ENCODE data around the gene YJU2. TPM values are rescaled to one million over a fixed set of nuclear protein-coding genes. Genes with fewer than 3 reads are reported as not detected.

Gene YJU2
- total and polyA plus RNA-seq, 4 donors: 6.5 to 12.7 (median 10.3) TPM

DNA sequence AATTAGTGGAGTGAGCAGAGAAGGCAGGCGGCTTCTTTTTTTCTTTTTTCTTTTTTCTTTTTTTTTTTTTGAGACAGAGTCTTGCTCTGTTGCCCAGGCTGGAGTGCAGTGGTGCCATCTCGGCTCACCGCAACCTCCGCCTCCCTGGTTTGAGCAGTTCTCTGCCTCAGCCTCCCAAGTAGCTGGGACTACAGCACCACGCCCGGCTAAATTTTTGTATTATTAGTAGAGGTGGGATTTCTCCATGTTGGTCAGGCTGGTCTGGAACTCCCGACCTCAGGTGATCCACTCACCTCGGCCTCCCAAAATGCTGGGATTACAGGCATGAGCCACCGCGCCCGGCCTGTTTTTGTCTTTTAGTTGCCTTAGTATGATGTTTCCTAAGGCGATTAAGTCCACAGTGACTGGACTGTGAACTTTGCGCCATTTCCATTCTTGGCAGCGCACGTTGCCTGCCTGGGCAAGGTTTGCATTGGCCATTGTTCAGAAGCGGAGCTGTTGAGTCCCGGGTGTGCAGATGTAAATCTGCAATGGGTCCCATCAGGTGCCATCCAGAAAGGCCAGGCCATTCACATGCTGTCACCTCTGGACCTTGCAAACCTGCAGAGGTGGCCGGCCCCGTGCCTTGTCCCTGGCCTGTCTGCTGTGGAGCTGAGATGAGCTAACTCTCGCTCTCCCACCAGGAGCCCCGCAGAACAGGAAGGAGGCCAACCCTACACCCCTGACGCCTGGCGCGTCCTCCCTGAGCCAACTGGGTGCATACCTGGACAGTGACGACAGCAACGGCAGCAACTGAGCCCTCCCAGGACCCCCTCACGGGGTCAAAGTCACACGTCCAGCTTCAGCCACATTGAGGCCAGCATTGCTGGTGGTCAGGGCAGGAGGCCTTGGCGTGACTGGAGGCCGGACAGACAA is 21.3 kb downstream of the YJU2 start (continued):
- TF ChIP-seq, protein P1, sequence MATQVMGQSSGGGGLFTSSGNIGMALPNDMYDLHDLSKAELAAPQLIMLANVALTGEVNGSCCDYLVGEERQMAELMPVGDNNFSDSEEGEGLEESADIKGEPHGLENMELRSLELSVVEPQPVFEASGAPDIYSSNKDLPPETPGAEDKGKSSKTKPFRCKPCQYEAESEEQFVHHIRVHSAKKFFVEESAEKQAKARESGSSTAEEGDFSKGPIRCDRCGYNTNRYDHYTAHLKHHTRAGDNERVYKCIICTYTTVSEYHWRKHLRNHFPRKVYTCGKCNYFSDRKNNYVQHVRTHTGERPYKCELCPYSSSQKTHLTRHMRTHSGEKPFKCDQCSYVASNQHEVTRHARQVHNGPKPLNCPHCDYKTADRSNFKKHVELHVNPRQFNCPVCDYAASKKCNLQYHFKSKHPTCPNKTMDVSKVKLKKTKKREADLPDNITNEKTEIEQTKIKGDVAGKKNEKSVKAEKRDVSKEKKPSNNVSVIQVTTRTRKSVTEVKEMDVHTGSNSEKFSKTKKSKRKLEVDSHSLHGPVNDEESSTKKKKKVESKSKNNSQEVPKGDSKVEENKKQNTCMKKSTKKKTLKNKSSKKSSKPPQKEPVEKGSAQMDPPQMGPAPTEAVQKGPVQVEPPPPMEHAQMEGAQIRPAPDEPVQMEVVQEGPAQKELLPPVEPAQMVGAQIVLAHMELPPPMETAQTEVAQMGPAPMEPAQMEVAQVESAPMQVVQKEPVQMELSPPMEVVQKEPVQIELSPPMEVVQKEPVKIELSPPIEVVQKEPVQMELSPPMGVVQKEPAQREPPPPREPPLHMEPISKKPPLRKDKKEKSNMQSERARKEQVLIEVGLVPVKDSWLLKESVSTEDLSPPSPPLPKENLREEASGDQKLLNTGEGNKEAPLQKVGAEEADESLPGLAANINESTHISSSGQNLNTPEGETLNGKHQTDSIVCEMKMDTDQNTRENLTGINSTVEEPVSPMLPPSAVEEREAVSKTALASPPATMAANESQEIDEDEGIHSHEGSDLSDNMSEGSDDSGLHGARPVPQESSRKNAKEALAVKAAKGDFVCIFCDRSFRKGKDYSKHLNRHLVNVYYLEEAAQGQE (IDR thresholded peaks at IDR 0.05): peak; percentile 83
- TF ChIP-seq, protein P2, sequence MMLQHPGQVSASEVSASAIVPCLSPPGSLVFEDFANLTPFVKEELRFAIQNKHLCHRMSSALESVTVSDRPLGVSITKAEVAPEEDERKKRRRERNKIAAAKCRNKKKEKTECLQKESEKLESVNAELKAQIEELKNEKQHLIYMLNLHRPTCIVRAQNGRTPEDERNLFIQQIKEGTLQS (IDR thresholded peaks at IDR 0.05): peak; percentile 82
- TF ChIP-seq, protein P3, sequence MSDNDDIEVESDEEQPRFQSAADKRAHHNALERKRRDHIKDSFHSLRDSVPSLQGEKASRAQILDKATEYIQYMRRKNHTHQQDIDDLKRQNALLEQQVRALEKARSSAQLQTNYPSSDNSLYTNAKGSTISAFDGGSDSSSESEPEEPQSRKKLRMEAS (IDR thresholded peaks at IDR 0.05): peak; percentile 98
- TF ChIP-seq RAD21 (IDR thresholded peaks at IDR 0.05) (peak; percentile 17 to 60), NR2F2 (IDR thresholded peaks at IDR 0.05) (no peak), TAF1 (conservative IDR thresholded peaks at IDR 0.05) (no peak), EGR1 (IDR thresholded peaks at IDR 0.05; ENCODE audit: low read depth in 2 of 2) (peak in 1 of 2 donors; percentile 80)

DNA sequence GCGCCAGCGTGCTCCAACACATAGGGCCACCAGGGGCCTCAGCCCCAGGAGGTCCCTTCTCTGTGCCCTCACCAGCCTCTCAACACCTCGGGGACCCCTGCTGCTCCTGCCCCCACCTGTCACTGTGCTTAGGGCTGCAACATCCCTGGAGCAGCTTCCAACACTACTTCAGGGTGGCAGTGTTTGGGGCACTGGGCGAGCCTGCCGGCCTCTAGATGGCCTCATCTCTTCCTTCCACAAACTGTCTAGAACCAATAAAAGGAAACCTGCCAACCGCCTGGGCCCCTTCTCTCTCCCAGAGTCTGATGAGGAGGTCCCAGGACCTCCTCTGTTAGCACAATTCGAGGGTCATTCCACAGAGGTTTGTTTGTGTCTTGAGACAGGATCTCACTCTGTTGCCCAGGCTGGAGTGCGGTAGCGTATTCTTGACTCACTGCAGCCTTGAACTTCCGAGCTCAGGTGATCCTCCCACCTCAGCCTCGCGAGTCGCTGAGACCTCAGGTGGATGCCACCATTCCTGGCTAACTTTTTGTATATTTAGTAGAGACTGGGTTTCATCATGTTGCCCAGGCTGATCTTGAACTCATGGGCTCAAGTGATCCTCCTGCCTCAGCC is 22.0 kb downstream of the YJU2 start:
- H3K9me3 ChIP-seq (ENCODE audit: control insufficient read depth in 4 of 4, low read length in 3 of 4): no peaks in the 10 kb centered on the region
- H3K36me3 ChIP-seq (ENCODE audit: control insufficient read depth in 4 of 4, insufficient read depth in 3 of 4, low read depth in 1 of 4, low read length in 3 of 4): peaks cover 0 to 12% (median 5%) of the 10 kb centered on the region in 4 donors
- DNase-seq (ENCODE audit: low spot score): no peak
- no peak overlapping the region for H3K4me3 ChIP-seq (ENCODE audit: low read depth in 1 of 3, low read length in 3 of 3)
- H3K9ac ChIP-seq (ENCODE audit: low read depth in 1 of 2, low read length in 2 of 2): peak overlapping the region; percentile 1 to 74
- peak overlapping the region; percentile 88 to 95 for H3K27ac ChIP-seq (ENCODE audit: low read depth in 1 of 2, low read length in 2 of 2)
- TF ChIP-seq, protein P4, sequence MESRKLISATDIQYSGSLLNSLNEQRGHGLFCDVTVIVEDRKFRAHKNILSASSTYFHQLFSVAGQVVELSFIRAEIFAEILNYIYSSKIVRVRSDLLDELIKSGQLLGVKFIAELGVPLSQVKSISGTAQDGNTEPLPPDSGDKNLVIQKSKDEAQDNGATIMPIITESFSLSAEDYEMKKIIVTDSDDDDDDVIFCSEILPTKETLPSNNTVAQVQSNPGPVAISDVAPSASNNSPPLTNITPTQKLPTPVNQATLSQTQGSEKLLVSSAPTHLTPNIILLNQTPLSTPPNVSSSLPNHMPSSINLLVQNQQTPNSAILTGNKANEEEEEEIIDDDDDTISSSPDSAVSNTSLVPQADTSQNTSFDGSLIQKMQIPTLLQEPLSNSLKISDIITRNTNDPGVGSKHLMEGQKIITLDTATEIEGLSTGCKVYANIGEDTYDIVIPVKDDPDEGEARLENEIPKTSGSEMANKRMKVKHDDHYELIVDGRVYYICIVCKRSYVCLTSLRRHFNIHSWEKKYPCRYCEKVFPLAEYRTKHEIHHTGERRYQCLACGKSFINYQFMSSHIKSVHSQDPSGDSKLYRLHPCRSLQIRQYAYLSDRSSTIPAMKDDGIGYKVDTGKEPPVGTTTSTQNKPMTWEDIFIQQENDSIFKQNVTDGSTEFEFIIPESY (IDR thresholded peaks at IDR 0.05): no peak
- no peak for TF ChIP-seq HNF4A (conservative IDR thresholded peaks at IDR 0.05)
- peak in 1 of 2 donors; percentile 14 for TF ChIP-seq RAD21 (IDR thresholded peaks at IDR 0.05)
- H3K4me1 ChIP-seq (ENCODE audit: control insufficient read depth in 4 of 4, insufficient read depth in 4 of 4, low read length in 3 of 4): peaks cover 4 to 24% (median 15%) of the 10 kb centered on the region in 4 donors
- WGBS: 55% methylated on average over 13 of the region's 13 CpGs
- no peaks in the 10 kb centered on the region for H3K27me3 ChIP-seq (ENCODE audit: control insufficient read depth in 4 of 4, insufficient read depth in 4 of 4, low read length in 3 of 4)

DNA sequence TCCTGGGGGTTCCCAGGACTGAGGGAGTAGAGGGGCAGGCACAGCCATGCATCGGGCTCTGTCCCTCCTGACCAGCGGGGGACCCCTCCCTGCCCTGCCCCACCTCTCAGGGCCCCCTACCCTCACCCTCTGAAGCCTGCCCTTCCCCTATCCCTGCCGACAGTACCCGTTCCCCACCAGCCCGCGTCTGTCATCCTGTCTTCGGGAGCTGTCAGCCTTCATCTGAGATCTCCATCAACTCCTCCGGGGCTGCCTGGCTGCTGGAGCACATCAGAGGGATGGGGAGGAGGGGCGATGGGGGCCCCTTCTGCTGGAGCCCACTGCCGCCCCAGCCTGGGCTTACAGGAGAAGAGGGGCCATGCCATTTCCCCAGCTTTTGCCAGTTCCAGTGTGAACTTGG is 26.0 kb downstream of the YJU2 start:
- H3K27ac ChIP-seq (ENCODE audit: low read depth in 1 of 2, low read length in 2 of 2): no peak overlapping the region
- DNase-seq (ENCODE audit: low spot score): no peak
- H3K27me3 ChIP-seq (ENCODE audit: control insufficient read depth in 4 of 4, insufficient read depth in 4 of 4, low read length in 3 of 4): no peaks in the 10 kb centered on the region
- peaks cover 3 to 15% (median 12%) of the 10 kb centered on the region in 4 donors for H3K4me1 ChIP-seq (ENCODE audit: control insufficient read depth in 4 of 4, insufficient read depth in 4 of 4, low read length in 3 of 4)
- no peak overlapping the region for H3K9ac ChIP-seq (ENCODE audit: low read depth in 1 of 2, low read length in 2 of 2)
- peaks cover 0 to 4% (median under 1%) of the 10 kb centered on the region in 4 donors for H3K36me3 ChIP-seq (ENCODE audit: control insufficient read depth in 4 of 4, insufficient read depth in 3 of 4, low read depth in 1 of 4, low read length in 3 of 4)
- no peaks in the 10 kb centered on the region for H3K9me3 ChIP-seq (ENCODE audit: control insufficient read depth in 4 of 4, low read length in 3 of 4)
- H3K4me3 ChIP-seq (ENCODE audit: low read depth in 1 of 3, low read length in 3 of 3): no peak overlapping the region
- 85% methylated on average over 10 of the region's 10 CpGs for WGBS
- TF ChIP-seq, protein P5, sequence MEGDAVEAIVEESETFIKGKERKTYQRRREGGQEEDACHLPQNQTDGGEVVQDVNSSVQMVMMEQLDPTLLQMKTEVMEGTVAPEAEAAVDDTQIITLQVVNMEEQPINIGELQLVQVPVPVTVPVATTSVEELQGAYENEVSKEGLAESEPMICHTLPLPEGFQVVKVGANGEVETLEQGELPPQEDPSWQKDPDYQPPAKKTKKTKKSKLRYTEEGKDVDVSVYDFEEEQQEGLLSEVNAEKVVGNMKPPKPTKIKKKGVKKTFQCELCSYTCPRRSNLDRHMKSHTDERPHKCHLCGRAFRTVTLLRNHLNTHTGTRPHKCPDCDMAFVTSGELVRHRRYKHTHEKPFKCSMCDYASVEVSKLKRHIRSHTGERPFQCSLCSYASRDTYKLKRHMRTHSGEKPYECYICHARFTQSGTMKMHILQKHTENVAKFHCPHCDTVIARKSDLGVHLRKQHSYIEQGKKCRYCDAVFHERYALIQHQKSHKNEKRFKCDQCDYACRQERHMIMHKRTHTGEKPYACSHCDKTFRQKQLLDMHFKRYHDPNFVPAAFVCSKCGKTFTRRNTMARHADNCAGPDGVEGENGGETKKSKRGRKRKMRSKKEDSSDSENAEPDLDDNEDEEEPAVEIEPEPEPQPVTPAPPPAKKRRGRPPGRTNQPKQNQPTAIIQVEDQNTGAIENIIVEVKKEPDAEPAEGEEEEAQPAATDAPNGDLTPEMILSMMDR (IDR thresholded peaks at IDR 0.05; ENCODE audit: low read depth, low read length, missing input control): no peak
- TF ChIP-seq FOXA2 (IDR thresholded peaks at IDR 0.05) (no peak), RAD21 (IDR thresholded peaks at IDR 0.05) (no peak), HNF4A (conservative IDR thresholded peaks at IDR 0.05) (no peak), FOXA1 (IDR thresholded peaks at IDR 0.05) (no peak), JUND (IDR thresholded peaks at IDR 0.05) (no peak), TAF1 (conservative IDR thresholded peaks at IDR 0.05) (no peak), EGR1 (IDR thresholded peaks at IDR 0.05; ENCODE audit: low read depth in 2 of 2) (no peak), YY1 (IDR thresholded peaks at IDR 0.05) (no peak), GABPA (IDR thresholded peaks at IDR 0.05 in 1 of 2, conservative IDR thresholded peaks at IDR 0.05 in 1 of 2) (no peak), NR2F2 (IDR thresholded peaks at IDR 0.05) (no peak)
- TF ChIP-seq, protein P3 (IDR thresholded peaks at IDR 0.05): no peak
- TF ChIP-seq, protein P2 (IDR thresholded peaks at IDR 0.05): no peak
- TF ChIP-seq, protein P4 (IDR thresholded peaks at IDR 0.05): no peak

All from liver (tissue), 9 donors.